ENCODE data around the gene IGSF23.

The IGSF23 gene

GRCh38 chr19:44641501-44642265, 28.3 kb downstream of the IGSF23 start:
- no peak overlapping the region for H3K27ac ChIP-seq (ENCODE audit: low read length)
- H3K4me1 ChIP-seq (ENCODE audit: control insufficient read depth, insufficient read depth, low read length) = peaks cover 3% of the 10 kb centered on the region
- no peaks in the 10 kb centered on the region for H3K36me3 ChIP-seq (ENCODE audit: control insufficient read depth in 2 of 2, insufficient read depth in 2 of 2, low read length in 2 of 2)
- H3K9me3 ChIP-seq (ENCODE audit: control insufficient read depth in 2 of 2, low read length in 2 of 2) = no peaks in the 10 kb centered on the region
- H3K27me3 ChIP-seq (ENCODE audit: control insufficient read depth in 1 of 2, insufficient read depth in 2 of 2, low read length in 2 of 2) = peaks cover 0 to 2% of the 10 kb centered on the region in 2 donors
- no peak overlapping the region for H3K4me3 ChIP-seq (ENCODE audit: low read length in 2 of 2)
- H3K9ac ChIP-seq (ENCODE audit: low read length in 2 of 2) = no peak overlapping the region

GRCh38 chr19:44642377-44642776, 29.0 kb downstream of the IGSF23 start:
- no peak overlapping the region for H3K9ac ChIP-seq (ENCODE audit: low read length in 2 of 2)
- no peak overlapping the region for H3K27ac ChIP-seq (ENCODE audit: low read length)
- no peaks in the 10 kb centered on the region for H3K9me3 ChIP-seq (ENCODE audit: control insufficient read depth in 2 of 2, low read length in 2 of 2)
- H3K4me3 ChIP-seq (ENCODE audit: low read length in 2 of 2) = no peak overlapping the region
- peaks cover 0 to 2% of the 10 kb centered on the region in 2 donors for H3K36me3 ChIP-seq (ENCODE audit: control insufficient read depth in 2 of 2, insufficient read depth in 2 of 2, low read length in 2 of 2)
- H3K4me1 ChIP-seq (ENCODE audit: control insufficient read depth, insufficient read depth, low read length) = peaks cover 3% of the 10 kb centered on the region
- no peaks in the 10 kb centered on the region for H3K27me3 ChIP-seq (ENCODE audit: control insufficient read depth in 1 of 2, insufficient read depth in 2 of 2, low read length in 2 of 2)

- H3K9ac ChIP-seq (ENCODE audit: low read length in 2 of 2) = peak within 1 kb of the TSS; percentile 73 to 82
- H3K4me3 ChIP-seq (ENCODE audit: low read length in 2 of 2) = peak within 1 kb of the TSS; percentile 89 to 91
- H3K27me3 ChIP-seq (ENCODE audit: control insufficient read depth in 1 of 2, insufficient read depth in 2 of 2, low read length in 2 of 2) = no peaks in the 10 kb centered on the region
- H3K27ac ChIP-seq (ENCODE audit: low read length) = no peak within 1 kb of the TSS
- peaks cover 4 to 8% of the 10 kb centered on the region in 2 donors for H3K36me3 ChIP-seq (ENCODE audit: control insufficient read depth in 2 of 2, insufficient read depth in 2 of 2, low read length in 2 of 2)
- no peaks in the 10 kb centered on the region for H3K9me3 ChIP-seq (ENCODE audit: control insufficient read depth in 2 of 2, low read length in 2 of 2)
- peaks cover 11% of the 10 kb centered on the region for H3K4me1 ChIP-seq (ENCODE audit: control insufficient read depth, insufficient read depth, low read length)
These were observed 30.4 kb downstream of the IGSF23 start, which contains the start of gene PVR for GRCh38 chr19:44643605-44644401. Gene PVR (plus strand): TSS chr19:44643910. CDS start chr19:44644097, 187 bp downstream.

GRCh38 chr19:44644402-44645016, 31.1 kb downstream of the IGSF23 start:
- Histone ChIP-seq H3K4me1 (ENCODE audit: control insufficient read depth, insufficient read depth, low read length) (peaks cover 12% of the 10 kb centered on the region), H3K27me3 (ENCODE audit: control insufficient read depth in 1 of 2, insufficient read depth in 2 of 2, low read length in 2 of 2) (no peaks in the 10 kb centered on the region), H3K9me3 (ENCODE audit: control insufficient read depth in 2 of 2, low read length in 2 of 2) (no peaks in the 10 kb centered on the region), H3K27ac (ENCODE audit: low read length) (no peak overlapping the region), H3K4me3 (ENCODE audit: low read length in 2 of 2) (peak overlapping the region; percentile 89 to 91), H3K36me3 (ENCODE audit: control insufficient read depth in 2 of 2, insufficient read depth in 2 of 2, low read length in 2 of 2) (peaks cover 7 to 12% of the 10 kb centered on the region in 2 donors), H3K9ac (ENCODE audit: low read length in 2 of 2) (peak overlapping the region; percentile 73 to 82)

GRCh38 chr19:44645407-44646048, 32.2 kb downstream of the IGSF23 start:
- Histone ChIP-seq H3K4me1 (ENCODE audit: control insufficient read depth, insufficient read depth, low read length) (peaks cover 12% of the 10 kb centered on the region), H3K9me3 (ENCODE audit: control insufficient read depth in 2 of 2, low read length in 2 of 2) (no peaks in the 10 kb centered on the region), H3K27ac (ENCODE audit: low read length) (no peak overlapping the region), H3K36me3 (ENCODE audit: control insufficient read depth in 2 of 2, insufficient read depth in 2 of 2, low read length in 2 of 2) (peaks cover 16 to 21% of the 10 kb centered on the region in 2 donors), H3K4me3 (ENCODE audit: low read length in 2 of 2) (no peak overlapping the region), H3K9ac (ENCODE audit: low read length in 2 of 2) (no peak overlapping the region), H3K27me3 (ENCODE audit: control insufficient read depth in 1 of 2, insufficient read depth in 2 of 2, low read length in 2 of 2) (no peaks in the 10 kb centered on the region)

GRCh38 chr19:44646049-44646416, 32.7 kb downstream of the IGSF23 start:
- peaks cover 12% of the 10 kb centered on the region for H3K4me1 ChIP-seq (ENCODE audit: control insufficient read depth, insufficient read depth, low read length)
- H3K27ac ChIP-seq (ENCODE audit: low read length) = no peak overlapping the region
- H3K27me3 ChIP-seq (ENCODE audit: control insufficient read depth in 1 of 2, insufficient read depth in 2 of 2, low read length in 2 of 2) = no peaks in the 10 kb centered on the region

GRCh38 chr19:44647144-44647543, 33.8 kb downstream of the IGSF23 start:
- Histone ChIP-seq H3K4me3 (ENCODE audit: low read length in 2 of 2) (no peak overlapping the region), H3K9me3 (ENCODE audit: control insufficient read depth in 2 of 2, low read length in 2 of 2) (no peaks in the 10 kb centered on the region), H3K9ac (ENCODE audit: low read length in 2 of 2) (no peak overlapping the region), H3K27me3 (ENCODE audit: control insufficient read depth in 1 of 2, insufficient read depth in 2 of 2, low read length in 2 of 2) (no peaks in the 10 kb centered on the region), H3K27ac (ENCODE audit: low read length) (no peak overlapping the region), H3K36me3 (ENCODE audit: control insufficient read depth in 2 of 2, insufficient read depth in 2 of 2, low read length in 2 of 2) (peaks cover 28 to 29% of the 10 kb centered on the region in 2 donors), H3K4me1 (ENCODE audit: control insufficient read depth, insufficient read depth, low read length) (peaks cover 12% of the 10 kb centered on the region)

More at GRCh38 chr19:44646049-44646416, 32.7 kb downstream of the IGSF23 start:
- no peak overlapping the region for H3K4me3 ChIP-seq (ENCODE audit: low read length in 2 of 2)
- no peaks in the 10 kb centered on the region for H3K9me3 ChIP-seq (ENCODE audit: control insufficient read depth in 2 of 2, low read length in 2 of 2)
- H3K36me3 ChIP-seq (ENCODE audit: control insufficient read depth in 2 of 2, insufficient read depth in 2 of 2, low read length in 2 of 2) = peaks cover 22 to 23% of the 10 kb centered on the region in 2 donors
- H3K9ac ChIP-seq (ENCODE audit: low read length in 2 of 2) = no peak overlapping the region

GRCh38 chr19:44648631-44649251, 35.4 kb downstream of the IGSF23 start:
- Histone ChIP-seq H3K9me3 (ENCODE audit: control insufficient read depth in 2 of 2, low read length in 2 of 2) (no peaks in the 10 kb centered on the region), H3K27me3 (ENCODE audit: control insufficient read depth in 1 of 2, insufficient read depth in 2 of 2, low read length in 2 of 2) (no peaks in the 10 kb centered on the region), H3K36me3 (ENCODE audit: control insufficient read depth in 2 of 2, insufficient read depth in 2 of 2, low read length in 2 of 2) (peaks cover 36 to 40% of the 10 kb centered on the region in 2 donors), H3K4me1 (ENCODE audit: control insufficient read depth, insufficient read depth, low read length) (peaks cover 9% of the 10 kb centered on the region), H3K27ac (ENCODE audit: low read length) (peak overlapping the region; percentile 11), H3K9ac (ENCODE audit: low read length in 2 of 2) (no peak overlapping the region), H3K4me3 (ENCODE audit: low read length in 2 of 2) (no peak overlapping the region)

- peaks cover 36 to 40% of the 10 kb centered on the region in 2 donors for H3K36me3 ChIP-seq (ENCODE audit: control insufficient read depth in 2 of 2, insufficient read depth in 2 of 2, low read length in 2 of 2)
- no peaks in the 10 kb centered on the region for H3K9me3 ChIP-seq (ENCODE audit: control insufficient read depth in 2 of 2, low read length in 2 of 2)
- peaks cover 9% of the 10 kb centered on the region for H3K4me1 ChIP-seq (ENCODE audit: control insufficient read depth, insufficient read depth, low read length)
- no peak overlapping the region for H3K27ac ChIP-seq (ENCODE audit: low read length)
- no peaks in the 10 kb centered on the region for H3K27me3 ChIP-seq (ENCODE audit: control insufficient read depth in 1 of 2, insufficient read depth in 2 of 2, low read length in 2 of 2)
- H3K9ac ChIP-seq (ENCODE audit: low read length in 2 of 2) = no peak overlapping the region
- no peak overlapping the region for H3K4me3 ChIP-seq (ENCODE audit: low read length in 2 of 2)
These were observed 36.3 kb downstream of the IGSF23 start for GRCh38 chr19:44649578-44650145.

Data from stomach smooth muscle (tissue), 2 donors.